HAP-1 (cell line): ENCODE measurements around the gene IFNA21.

Experiments
- DNase-seq, 2 experiments: peaks; one replicate each; pipeline ENCODE4 v3.0.0-alpha.2; 2016 to 2020; ENCODE audit warnings: low spot score in 2 of 2
- H3K27me3 ChIP-seq: fragments of 250-450 bp; sonication (Bioruptor Pico); 2 replicates; pipeline ENCODE4 v1.5.1; 2020; ENCODE audit warnings: low read depth, mild to moderate bottlenecking, moderate library complexity
- H3K36me3 ChIP-seq: fragments of 250-450 bp; sonication (Bioruptor Pico); replicated peaks from 2 replicates; pipeline ENCODE4 v1.5.1; 2020; ENCODE audit warnings: mild to moderate bottlenecking
- H3K4me1 ChIP-seq: fragments of 250-450 bp; sonication (Bioruptor Pico); 2 replicates; pipeline ENCODE4 v1.5.1; 2020; ENCODE audit warnings: mild to moderate bottlenecking
- H3K4me3 ChIP-seq: fragments of 250-450 bp; sonication (Bioruptor Pico); 2 replicates; pipeline ENCODE4 v1.5.1; 2020; ENCODE audit warnings: mild to moderate bottlenecking, moderate library complexity
- H3K9me3 ChIP-seq: fragments of 250-450 bp; sonication (Bioruptor Pico); 2 replicates; pipeline ENCODE4 v1.5.1; 2020; ENCODE audit warnings: mild to moderate bottlenecking, moderate library complexity
- in situ Hi-C: fragments of 300-500 bp; cut with MboI; formaldehyde crosslinking; loops from 3 replicates; pipeline ENCODE4 v1.14.3; 2020; ENCODE audit warnings: low sequenced_read_pairs, inconsistent platforms, mixed read lengths

The IFNA21 gene

GRCh38 chr9:21119093-21119770 is 47.2 kb downstream of the IFNA21 start:
- no peaks in the 10 kb centered on the region for H3K36me3 ChIP-seq
- no peak for DNase-seq
- H3K4me1 ChIP-seq, result no peaks in the 10 kb centered on the region
- in situ Hi-C loops, result loop anchor here (25.0 kb wide), 2 partner anchors 232 to 1182 kb away; no protein-coding TSS in a partner anchor
- peaks cover 4% of the 10 kb centered on the region; the same call in 1 of the 2 replicates for H3K27me3 ChIP-seq
- no peaks in the 10 kb centered on the region for H3K9me3 ChIP-seq
- no peak overlapping the region for H3K4me3 ChIP-seq
